Measurements from ENCODE around the gene RNU2-1.
"Not testable (repeated sequence)": the region's sequence is repeated elsewhere in the genome, so short reads cannot be mapped to it uniquely, and the experiment has no call there.

RNU2-1 gene

DNA sequence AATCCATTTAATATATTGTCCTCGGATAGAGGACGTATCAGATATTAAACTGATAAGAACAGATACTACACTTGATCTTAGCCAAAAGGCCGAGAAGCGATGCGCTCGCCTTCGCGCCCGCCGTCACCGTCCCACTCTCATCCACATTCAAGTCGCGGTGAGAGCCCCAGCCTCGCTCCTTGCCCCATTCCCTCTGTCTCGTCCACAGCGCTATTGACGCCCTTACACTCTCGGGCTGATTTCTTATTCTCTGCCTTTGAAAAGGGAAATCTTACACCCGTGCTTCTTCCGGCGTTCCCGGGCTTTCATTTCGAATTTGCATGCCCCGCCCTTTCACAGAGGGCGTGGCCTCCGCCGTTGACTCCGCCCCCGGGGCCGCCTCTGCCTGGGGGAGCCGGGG is at the start of gene RNU2-1:
Gene RNU2-1, minus strand, starts transcription at position 101 of the 400 bp plus-strand sequence.
- not testable (repeated sequence) for DNase-seq

DNA sequence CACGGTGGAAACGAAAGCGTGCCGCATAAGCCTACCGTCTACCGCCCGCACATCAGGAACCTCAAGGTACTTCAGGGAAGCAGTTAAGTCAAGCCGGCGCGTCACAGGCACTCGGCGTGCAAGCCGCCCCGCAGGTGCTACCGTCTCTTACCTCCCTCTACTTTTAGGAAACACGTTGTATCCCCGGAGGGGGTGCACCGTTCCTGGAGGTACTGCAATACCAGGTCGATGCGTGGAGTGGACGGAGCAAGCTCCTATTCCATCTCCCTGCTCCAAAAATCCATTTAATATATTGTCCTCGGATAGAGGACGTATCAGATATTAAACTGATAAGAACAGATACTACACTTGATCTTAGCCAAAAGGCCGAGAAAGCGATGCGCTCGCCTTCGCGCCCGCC is 39.1 kb upstream of the RNU2-1 start:
- not testable (repeated sequence) for DNase-seq

DNA sequence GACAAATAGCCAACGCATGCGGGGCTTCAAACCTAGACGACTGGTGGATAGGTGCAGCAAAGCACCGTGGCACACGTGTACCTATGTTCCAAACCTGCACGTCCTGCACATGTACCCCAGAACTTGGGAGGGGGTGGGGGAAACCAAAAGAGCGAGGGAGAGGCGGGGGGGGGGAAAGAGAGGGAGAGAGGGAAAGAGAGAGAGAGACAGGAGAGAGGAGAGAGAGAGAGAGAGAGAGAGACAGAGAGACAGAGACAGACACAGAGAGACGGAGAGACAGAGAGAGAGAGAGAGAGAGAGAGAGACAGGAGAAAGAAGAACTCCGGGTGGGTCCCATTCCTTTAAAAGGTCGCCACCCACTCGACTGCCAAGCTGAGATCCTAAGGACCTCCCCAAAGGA is 38.7 kb upstream of the RNU2-1 start:
- not testable (repeated sequence) for DNase-seq

DNA sequence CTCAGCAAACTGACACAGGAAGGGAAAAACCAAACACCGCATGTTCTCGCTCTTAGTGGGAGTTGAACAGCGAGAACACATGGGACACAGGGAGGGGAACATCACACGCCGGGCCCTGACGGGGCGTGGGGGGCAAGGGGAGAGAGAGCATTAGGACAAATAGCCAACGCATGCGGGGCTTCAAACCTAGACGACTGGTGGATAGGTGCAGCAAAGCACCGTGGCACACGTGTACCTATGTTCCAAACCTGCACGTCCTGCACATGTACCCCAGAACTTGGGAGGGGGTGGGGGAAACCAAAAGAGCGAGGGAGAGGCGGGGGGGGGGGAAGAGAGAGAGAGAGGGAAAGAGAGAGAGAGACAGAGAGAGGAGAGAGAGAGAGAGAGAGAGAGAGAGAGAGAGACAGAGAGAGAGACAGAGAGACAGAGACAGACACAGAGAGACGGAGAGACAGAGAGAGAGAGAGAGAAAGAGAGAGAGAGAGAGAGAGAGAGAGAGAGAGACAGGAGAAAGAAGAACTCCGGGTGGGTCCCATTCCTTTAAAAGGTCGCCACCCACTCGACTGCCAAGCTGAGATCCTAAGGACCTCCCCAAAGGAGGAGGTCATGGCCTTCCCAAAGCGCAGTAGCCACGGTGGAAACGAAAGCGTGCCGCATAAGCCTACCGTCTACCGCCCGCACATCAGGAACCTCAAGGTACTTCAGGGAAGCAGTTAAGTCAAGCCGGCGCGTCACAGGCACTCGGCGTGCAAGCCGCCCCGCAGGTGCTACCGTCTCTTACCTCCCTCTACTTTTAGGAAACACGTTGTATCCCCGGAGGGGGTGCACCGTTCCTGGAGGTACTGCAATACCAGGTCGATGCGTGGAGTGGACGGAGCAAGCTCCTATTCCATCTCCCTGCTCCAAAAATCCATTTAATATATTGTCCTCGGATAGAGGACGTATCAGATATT is 37.1 kb upstream of the RNU2-1 start:
- DNase-seq = not testable (repeated sequence)

DNA sequence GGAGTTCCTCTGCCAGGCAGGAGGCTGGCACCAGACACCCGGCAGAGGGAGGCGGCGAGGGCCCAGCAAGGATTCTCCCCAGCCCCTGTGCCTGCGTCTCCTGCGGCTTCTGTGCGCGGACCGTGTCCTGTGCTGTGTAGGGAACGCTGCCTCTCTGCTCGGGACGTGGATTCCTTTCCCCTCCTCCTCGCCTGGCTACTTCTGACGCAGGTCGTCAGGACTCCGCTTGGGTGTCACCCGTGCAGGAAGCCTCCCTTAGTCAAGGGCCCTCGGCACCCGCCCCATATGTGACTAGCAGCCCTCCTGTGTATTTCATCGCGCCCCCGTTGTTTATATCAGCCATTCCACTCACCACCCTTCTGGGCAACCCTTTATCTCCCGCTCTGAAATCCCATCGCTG is 12.7 kb upstream of the RNU2-1 start:
- DNase-seq = not testable (repeated sequence)

DNA sequence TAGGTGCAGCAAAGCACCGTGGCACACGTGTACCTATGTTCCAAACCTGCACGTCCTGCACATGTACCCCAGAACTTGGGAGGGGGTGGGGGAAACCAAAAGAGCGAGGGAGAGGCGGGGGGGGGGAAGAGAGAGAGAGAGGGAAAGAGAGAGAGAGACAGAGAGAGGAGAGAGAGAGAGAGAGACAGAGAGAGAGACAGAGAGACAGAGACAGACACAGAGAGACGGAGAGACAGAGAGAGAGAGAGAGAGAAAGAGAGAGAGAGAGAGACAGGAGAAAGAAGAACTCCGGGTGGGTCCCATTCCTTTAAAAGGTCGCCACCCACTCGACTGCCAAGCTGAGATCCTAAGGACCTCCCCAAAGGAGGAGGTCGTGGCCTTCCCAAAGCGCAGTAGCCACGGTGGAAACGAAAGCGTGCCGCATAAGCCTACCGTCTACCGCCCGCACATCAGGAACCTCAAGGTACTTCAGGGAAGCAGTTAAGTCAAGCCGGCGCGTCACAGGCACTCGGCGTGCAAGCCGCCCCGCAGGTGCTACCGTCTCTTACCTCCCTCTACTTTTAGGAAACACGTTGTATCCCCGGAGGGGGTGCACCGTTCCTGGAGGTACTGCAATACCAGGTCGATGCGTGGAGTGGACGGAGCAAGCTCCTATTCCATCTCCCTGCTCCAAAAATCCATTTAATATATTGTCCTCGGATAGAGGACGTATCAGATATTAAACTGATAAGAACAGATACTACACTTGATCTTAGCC is 7.0 kb upstream of the RNU2-1 start:
- not testable (repeated sequence) for DNase-seq

DNA sequence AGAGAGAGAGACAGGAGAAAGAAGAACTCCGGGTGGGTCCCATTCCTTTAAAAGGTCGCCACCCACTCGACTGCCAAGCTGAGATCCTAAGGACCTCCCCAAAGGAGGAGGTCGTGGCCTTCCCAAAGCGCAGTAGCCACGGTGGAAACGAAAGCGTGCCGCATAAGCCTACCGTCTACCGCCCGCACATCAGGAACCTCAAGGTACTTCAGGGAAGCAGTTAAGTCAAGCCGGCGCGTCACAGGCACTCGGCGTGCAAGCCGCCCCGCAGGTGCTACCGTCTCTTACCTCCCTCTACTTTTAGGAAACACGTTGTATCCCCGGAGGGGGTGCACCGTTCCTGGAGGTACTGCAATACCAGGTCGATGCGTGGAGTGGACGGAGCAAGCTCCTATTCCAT is 5.8 kb upstream of the RNU2-1 start:
- DNase-seq = not testable (repeated sequence)

DNA sequence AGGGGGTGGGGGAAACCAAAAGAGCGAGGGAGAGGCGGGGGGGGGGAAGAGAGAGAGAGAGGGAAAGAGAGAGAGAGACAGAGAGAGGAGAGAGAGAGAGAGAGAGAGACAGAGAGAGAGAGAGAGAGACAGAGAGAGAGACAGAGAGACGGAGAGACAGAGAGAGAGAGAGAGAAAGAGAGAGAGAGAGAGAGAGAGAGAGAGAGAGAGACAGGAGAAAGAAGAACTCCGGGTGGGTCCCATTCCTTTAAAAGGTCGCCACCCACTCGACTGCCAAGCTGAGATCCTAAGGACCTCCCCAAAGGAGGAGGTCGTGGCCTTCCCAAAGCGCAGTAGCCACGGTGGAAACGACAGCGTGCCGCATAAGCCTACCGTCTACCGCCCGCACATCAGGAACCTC is 514 bp downstream of the RNU2-1 start:
- DNase-seq = not testable (repeated sequence)

DNA sequence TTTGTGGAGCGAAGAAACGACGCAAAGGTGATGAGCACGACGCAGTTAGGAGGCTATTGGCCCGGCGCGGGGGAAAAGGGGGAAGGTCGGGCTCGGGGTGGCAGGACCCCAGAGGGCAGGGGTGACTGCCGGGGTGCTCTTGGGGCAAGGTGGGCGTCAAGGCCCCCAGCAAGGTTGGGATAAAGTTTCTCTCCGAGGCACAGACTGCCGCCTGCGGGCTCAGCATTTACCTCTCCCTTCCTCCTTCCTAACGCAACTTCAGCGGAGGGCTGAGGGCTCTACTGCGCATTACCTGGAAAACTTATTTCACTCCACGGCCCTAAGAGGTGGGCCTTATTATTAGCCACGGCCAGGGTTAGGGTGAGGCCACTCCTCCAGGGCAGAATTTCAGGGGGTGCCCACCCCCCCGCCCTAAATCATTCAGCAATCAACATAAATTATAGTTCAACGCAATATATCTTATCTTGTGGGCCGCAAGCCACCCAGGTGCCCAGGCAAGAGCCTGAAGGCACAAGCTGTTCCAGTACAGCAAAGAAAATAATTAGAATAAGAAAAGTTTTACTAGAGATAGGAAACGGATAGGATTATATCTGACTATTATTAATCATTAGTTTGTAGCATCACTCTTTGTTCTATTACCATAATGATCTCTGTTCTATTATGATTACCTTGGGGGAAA is 1.6 kb downstream of the RNU2-1 start:
- not testable (repeated sequence) for DNase-seq

DNA sequence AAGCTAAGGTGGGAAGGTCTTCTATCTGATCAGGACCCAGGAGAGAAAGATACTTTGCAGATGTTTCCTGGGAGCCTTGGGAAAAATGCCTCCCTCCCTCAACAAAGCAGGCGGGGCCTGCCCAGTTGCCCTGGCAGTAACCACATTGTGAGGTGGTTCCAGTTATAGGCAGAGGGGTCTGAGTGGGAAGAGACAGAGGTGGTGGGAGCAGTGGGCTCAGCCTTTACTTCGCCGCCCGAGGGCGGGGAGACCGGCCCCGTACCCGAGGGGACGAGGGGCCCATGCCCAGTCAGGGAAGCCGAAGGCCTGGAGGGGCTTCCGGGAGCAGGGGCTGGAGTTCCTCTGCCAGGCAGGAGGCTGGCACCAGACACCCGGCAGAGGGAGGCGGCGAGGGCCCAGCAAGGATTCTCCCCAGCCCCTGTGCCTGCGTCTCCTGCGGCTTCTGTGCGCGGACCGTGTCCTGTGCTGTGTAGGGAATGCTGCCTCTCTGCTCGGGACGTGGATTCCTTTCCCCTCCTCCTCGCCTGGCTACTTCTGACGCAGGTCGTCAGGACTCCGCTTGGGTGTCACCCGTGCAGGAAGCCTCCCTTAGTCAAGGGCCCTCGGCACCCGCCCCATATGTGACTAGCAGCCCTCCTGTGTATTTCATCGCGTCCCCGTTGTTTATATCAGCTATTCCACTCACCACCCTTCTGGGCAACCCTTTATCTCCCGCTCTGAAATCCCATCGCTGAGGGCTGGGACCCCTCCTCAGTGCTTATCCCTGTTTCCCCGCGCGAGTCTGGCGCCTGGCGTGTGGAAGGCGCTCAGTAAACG is 2.4 kb downstream of the RNU2-1 start:
- DNase-seq = not testable (repeated sequence)

DNA sequence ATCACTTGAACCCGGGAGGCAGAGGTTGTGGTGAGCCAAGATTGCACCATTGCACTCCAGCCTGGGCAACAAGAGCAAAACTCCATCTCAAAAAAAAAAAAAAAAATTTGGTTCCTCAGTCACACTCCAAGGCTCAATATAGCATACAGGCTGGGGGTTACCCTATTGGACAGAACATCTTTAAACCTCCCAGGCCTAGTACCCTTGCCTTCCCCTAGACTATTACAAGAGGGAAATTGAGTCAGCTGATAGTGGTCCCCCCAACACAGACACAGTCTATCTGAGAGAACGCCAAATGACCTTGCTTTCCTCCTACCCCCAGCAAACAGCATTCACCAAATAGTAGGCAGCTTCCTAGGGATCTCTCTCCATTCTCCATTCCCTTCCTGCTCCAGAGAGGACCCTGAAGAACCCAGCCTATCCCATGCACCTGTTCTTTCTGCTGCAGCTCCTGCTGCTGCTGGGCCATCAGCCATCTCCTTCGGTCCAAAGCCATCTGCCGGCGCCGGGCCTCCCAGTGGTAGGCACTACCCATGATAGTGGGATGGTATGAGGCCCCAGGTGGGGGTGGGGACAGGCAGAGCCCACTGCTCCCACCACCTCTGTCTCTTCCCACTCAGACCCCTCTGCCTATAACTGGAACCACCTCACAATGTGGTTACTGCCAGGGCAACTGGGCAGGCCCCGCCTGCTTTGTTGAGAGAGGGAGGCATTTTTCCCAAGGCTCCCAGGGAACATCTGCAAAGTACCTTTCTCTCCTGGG is 5.6 kb downstream of the RNU2-1 start, which contains the start of gene CCDC200:
Gene CCDC200, minus strand, starts transcription at position 604 of the 763 bp plus-strand sequence. Its CDS starts 69 bp downstream, at position 535.
- not testable (repeated sequence) for DNase-seq

DNA sequence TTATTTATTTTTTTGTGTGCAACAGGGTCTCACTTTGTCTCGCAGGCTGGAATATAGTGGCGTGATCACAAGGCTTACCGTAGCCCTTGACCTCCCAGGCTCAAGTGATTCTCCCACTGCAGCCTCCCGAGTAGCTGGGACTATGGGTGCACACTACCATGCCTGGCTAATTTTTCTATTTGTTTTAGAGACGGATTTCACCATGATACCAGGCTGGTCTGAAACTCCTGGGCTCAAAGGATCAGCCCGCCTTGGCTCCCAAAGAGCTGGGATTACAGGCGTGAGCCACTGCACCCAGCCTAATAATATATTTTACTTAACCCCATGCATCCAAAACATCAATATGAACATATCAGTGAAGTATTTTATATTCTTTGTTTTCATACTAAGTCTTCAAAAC is 7.4 kb downstream of the RNU2-1 start:
- DNase-seq = no peak

DNA sequence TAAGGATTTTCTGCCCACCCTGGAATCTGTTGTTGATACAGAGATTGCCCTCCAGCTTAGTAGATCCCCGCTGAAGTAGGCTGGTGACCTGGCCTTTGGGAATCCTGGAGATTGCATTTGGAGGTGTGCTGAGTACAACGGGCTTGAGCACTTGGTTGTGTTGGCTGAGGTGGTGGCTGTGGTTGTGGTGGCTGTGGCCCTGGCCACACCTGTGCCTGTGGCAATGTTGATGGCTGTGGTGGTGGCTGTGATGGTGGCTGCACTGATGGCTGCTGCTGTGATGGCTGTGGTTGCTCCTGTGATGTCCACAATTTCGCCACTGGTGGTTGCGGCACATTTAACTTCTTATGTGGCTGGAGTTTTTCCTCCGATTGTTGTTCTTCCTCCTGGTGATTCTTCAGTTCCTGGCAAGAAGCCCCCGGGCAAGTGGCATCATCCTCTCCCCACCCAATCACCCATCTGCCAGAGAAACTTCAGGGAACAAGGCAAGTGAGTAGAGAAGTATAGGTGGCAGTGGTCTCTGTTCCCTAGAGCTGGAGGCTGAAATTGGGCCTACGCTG is 9.6 kb downstream of the RNU2-1 start:
- DNase-seq = no peak

DNA sequence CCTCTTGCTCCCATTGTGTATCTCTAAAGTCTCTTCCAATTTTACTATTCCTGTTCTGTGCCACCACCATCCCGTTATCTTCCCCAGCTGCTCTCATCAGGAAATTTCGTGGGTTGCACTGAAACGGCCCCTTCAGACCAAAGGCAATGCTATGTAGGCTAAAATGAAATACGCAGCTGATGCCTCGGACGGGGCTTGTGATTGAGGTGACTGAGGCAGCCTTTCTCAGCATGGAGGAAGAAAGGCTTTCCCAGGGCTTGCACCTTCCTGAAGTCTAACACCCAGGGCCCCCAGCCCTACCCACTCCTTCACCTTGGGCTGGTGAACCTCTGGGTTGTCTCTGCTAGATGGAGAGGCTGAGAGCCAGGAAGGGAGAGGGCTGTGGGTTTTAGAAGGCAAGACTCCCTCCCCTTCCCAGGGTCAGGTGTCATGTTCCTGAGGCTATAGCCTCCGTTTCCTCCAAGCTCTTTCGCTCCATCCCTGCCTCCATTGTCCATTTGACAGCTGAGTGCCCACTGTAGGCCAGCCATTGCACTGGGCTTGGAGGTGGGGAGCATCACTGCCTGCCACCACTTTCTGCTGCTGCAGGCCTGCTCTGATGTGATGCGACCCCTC is 13.2 kb downstream of the RNU2-1 start:
- no peak for DNase-seq

DNA sequence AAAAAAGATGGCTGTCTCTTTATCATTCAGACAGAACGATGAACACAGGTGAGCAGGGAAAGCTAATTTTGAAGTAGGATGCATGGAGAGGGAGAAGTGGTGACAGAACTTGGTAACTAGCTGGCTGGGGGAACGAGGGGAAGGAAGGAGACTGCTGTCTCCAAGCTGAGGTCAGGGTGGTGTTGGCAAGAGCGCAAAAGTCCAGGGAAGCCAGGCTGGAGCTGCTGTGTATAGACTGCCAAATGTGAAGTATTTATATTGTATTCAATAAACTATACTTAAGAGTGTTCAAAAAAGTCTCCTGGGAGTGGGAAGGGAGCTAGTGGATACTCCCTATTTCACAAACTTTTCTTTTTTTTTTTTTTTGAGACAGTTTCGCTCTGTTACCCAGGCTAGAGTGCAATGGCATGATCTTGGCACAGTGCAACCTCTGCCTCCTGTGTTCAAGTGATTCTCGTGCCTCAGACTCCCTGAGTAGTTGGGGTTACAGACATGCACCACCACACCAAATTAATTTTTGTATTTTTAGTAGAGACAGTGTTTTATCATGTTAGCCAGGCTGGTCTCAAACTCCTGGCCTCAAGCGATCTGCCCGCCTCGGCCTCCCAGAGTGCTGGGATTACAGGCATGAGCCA is 13.9 kb downstream of the RNU2-1 start:
- no peak for DNase-seq

DNA sequence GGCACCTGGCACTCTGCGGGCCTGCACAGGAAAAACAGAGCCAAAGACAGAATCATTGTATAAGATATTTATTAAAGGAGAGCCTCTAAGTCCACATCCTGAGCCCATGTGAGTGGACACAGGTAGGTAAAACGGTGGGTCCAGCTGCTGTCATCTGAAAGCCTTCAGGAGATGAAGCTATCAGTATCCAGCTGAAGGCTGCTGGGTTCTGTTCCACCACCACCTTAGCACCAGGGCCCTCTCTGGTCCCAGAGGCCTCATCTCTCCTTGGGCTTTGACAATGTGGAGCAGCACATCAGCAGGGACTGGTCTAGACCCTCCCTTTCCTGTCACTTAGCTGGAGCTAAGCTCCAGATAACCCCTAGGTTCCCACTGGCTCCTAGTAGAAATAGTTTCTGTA is 14.8 kb downstream of the RNU2-1 start:
- DNase-seq = no peak

DNA sequence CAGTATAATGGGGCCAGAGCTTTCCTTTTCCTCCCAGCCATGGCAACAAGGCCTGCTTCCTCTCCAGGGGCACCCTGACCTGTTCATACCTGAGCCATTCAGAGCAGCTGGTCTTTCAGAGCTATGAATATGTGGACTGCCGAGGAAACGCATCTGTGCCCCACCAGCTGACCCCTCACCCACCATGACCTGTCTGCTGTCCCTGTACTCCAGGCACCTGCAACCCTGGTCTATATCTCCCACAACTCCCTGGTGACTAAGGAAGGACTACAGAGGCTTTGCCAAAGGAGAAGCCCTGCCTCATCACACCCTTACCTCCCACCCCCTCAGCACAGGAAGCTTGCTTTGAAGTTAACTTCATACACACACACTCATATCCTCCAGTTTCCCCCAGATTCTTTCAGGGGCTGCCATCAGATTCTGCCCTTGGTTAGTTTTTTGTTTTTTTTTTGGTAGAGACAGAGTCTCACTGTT is 16.1 kb downstream of the RNU2-1 start:
- DNase-seq = no peak

DNA sequence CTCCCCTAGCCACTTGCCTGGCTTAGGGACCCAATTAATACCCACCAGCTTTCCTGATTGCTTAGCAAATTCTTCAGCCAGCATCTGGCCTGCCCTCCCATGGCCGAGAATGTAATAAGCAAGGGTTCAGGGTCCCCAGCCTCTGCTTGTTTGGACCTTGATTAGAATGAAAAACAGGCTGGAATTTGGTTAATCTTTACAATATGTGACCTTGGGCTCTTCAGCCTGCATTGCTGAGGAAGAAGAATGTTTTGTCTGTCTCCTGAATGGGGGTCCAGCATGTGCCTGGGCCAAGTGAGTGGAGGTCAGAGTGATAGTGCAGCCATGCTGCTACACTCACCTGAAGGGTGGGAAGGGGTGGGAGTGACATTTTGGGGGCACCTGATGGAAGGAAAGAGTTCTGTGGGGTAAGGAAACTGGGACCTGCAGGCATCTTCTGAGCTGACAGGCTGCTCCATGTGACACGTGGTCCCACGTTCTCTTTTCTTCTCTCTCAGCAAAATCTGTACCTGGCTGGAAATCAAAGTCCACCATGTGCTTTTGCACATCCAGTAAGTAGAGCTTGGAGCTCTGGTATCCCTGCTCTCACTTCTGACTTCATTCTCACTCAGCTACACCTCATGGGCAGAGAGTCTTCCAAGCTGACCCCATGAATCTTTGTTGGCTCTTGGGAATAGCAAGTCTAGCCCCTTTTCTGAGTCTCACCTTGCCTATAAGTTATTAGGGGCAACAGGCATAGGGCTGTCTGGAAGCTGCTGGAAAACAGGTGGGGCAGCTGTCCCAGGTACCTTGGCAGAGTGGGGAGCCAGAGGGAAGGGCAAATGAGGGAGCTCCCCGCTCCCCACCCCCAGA is 16.8 kb downstream of the RNU2-1 start:
- no peak for DNase-seq

DNA sequence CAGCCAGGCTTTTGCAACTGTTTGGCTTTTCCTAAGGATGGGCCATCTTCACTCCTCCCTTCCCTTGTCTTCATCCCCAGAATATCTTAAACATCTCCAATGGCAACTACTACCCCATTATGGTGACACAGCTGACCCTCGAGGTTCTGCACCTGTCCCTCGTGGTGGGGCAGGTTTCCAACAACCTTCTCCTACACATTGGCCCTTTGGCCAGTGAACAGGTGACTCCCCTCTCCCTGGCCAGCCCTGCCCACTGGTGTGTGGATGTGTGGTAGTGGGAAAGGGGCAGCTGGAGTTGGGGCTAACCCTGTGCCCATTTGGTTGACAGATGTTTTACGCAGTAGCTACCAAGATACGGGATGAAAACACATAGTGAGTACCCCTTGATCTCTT is 17.4 kb downstream of the RNU2-1 start:
- DNase-seq = no peak
